ENCODE measurements around the gene CAPRIN2.

Gene CAPRIN2

GRCh38 chr12:30754750-30755394, at the start of gene CAPRIN2:
TSS of gene CAPRIN2 (minus strand) at chr12:30754951. CDS start at chr12:30753520, 1,431 bp downstream.
- peak; percentile 51 to 95 (median 87) for DNase-seq

- no peak for DNase-seq
Measured at GRCh38 chr12:30797689-30798088, 42.9 kb upstream of the CAPRIN2 start.

- DNase-seq, result peak in 7 of 56 donors; percentile 3 to 22 (median 11)
Measured at GRCh38 chr12:30796891-30797371, 42.2 kb upstream of the CAPRIN2 start.

GRCh38 chr12:30796313-30796780, 41.6 kb upstream of the CAPRIN2 start:
- DNase-seq, result peak in 10 of 56 donors; percentile 2 to 51 (median 18)

- DNase-seq, result peak in 18 of 56 donors; percentile 4 to 62 (median 24)
Measured at GRCh38 chr12:30795410-30796312, 40.9 kb upstream of the CAPRIN2 start.

- peak in 25 of 56 donors; percentile 7 to 76 (median 32) for DNase-seq
Measured at GRCh38 chr12:30794591-30795409, 40.0 kb upstream of the CAPRIN2 start.

GRCh38 chr12:30794020-30794419, 39.3 kb upstream of the CAPRIN2 start:
- DNase-seq, result no peak

GRCh38 chr12:30792648-30793499, 38.1 kb upstream of the CAPRIN2 start:
- no peak for DNase-seq

- no peak for DNase-seq
Measured at GRCh38 chr12:30792085-30792484, 37.3 kb upstream of the CAPRIN2 start.

GRCh38 chr12:30788754-30789153, 34.0 kb upstream of the CAPRIN2 start:
- DNase-seq, result no peak

- no peak for DNase-seq
Measured at GRCh38 chr12:30785630-30786029, 30.9 kb upstream of the CAPRIN2 start.

GRCh38 chr12:30784508-30784907, 29.8 kb upstream of the CAPRIN2 start:
- no peak for DNase-seq

- no peak for DNase-seq
Measured at GRCh38 chr12:30783946-30784345, 29.2 kb upstream of the CAPRIN2 start.

- no peak for DNase-seq
Measured at GRCh38 chr12:30782316-30783173, 27.8 kb upstream of the CAPRIN2 start.

GRCh38 chr12:30779578-30779977, 24.8 kb upstream of the CAPRIN2 start:
- DNase-seq, result no peak

- no peak for DNase-seq
Measured at GRCh38 chr12:30779178-30779577, 24.4 kb upstream of the CAPRIN2 start.

- DNase-seq, result no peak
Measured at GRCh38 chr12:30774599-30774998, 19.8 kb upstream of the CAPRIN2 start.

GRCh38 chr12:30769802-30770201, 15.1 kb upstream of the CAPRIN2 start:
- no peak for DNase-seq

GRCh38 chr12:30764251-30764650, 9.5 kb upstream of the CAPRIN2 start:
- DNase-seq, result no peak

All from nucleus accumbens (tissue), 56 donors.